ENCODE measurements around the gene IL1RAPL1.
"Not testable (repeated sequence)": the region's sequence is repeated elsewhere in the genome, so short reads cannot be mapped to it uniquely, and the experiment has no call there.

Gene IL1RAPL1

DNA sequence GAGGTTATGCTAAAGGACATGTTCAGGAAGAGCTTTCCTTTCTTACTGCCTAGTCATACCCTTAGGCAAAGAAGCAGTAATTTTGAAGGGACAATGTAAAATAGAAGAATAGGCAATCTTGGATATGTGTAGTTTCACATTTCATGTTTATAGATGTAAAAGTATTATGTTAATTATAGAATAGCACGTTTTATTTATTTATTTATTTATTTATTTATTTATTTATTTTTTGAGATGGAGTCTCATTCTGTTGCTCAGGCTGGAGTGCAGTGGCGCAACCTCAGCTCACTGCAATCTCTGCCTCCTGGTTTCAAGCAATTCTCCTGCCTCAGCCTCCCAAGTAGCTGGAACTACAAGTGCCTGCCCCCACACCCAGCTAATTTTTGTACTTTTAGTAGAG, 535.6 kb downstream of the IL1RAPL1 start:
- DNase-seq (ENCODE audit: low spot score) = not testable (repeated sequence)

DNA sequence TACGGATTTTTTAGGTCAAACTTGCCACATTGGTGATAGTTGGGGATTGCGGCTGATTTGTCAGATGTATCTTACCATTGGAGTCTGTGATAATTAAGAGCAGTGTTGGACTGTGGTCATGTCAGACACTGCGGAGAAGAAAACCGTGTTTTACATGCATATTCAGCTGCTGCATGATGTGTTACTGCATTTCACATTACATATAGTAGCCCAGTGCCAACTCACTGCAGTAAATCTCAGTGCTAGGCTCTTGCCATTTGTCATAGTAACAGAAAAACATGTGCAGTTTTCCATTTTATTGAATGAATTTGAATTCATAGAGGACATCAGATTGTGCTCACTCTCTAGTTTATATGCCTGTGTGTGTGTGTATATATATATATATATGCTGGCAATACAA, 543.7 kb downstream of the IL1RAPL1 start:
- no peak for DNase-seq (ENCODE audit: low spot score)

DNA sequence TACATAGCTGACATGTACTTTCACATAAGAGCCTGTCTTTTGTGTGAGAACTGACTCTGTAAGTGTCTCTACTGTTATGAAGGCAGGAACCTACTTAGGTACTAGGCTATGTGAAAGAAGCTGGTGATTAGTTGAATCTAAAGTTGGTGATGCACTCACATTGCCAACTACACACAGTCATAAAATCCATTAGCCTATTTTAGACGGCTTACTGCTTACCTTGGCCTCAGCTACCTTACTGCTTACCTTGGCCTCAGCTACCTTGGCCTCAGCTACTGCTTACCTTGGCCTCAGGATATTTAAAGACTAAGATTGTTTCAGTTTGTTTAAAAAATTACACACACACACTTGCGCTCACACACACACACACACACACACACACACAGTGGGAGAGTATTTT, 549.7 kb downstream of the IL1RAPL1 start:
- DNase-seq (ENCODE audit: low spot score) = no peak

DNA sequence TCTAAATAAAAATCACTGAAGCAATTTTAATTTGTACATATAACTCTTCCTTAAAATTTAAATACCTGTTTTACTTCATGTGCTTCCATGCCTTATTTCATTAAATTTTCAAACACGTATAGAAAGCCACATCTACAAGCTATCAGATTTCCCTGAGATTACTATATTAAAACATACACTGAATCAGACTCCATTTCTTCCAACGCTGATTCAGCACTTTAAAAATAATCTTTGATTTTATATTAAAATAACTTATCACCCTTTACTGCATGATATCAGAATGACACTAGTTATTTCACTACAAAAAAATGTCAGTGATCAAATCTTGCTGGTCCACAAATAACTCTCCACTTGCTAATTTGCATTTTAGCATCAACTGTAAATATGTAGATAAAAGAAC, 550.8 kb downstream of the IL1RAPL1 start:
- no peak for DNase-seq (ENCODE audit: low spot score)

DNA sequence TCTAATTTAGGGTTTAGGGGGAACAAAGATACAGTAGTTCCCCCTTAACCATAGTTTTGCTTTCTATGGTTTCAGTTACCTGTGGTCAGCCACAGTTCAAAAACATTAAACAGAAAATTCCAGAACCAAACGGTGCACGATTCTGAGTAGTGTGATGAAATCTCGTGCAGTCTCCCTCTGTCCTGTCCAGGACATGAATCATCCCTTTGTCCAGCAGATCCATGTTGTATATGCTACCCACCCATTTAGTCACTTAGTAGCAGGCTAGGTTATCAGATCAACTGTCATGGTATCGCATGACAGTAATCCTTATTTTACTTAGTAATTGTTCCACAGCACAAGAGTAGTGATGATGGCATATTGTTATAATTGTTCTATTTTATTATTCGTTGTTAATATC, 556.1 kb downstream of the IL1RAPL1 start:
- no peak for DNase-seq (ENCODE audit: low spot score)

DNA sequence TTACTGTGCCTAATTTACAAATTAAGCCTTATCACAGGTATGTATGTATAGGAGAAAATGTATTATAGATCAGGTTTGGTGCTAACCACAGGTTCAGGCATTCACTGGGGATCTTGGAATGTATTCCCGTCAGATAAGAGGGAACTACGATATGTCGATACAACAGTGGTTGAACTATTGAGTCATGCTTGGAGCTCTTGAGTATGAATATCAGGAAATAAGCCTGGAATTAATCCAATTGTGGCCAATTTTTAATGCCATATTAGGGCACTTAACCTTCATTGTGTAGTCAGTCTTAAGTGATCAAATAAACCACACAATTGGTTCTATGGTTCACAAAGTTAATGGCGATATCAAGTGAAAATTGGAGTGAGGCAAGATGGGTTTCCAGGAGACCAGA, 556.5 kb downstream of the IL1RAPL1 start:
- DNase-seq (ENCODE audit: low spot score) = no peak

DNA sequence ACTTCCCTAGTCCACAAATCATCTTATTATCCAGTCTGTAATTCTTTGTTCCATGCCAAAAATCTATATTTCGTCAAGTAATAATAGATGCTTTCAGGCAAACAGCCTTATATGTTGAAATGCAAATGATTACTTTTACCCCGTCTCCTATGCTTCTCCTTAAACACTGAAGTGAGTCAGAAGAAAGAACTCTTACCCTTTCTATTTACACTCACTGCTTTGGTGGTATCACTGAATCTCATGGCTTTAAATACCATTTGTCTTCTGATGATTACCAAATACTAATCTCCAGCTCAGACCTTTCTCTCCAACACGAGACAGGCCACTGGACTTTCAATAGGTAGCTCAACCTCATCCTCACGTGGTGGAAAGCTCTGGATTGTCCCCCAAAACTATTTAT, 558.1 kb downstream of the IL1RAPL1 start:
- no peak for DNase-seq (ENCODE audit: low spot score)

DNA sequence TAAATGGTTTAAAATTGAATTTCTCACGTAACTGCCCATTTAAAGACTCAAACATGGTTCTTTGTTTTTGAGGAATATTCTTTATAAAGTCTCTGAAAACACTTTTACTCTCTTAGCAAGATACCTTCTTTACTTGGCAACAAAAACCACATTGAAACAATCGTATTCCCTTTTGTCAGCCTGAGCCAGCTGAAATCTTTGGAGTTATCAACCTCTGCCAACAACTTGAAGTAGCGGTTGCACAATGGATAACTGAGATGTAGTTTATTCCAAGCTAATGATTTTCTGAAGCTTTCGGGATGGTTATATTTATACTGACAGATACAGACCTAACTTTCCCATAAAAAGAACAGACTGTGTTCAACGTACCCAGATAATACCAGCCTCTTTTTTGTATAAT, 561.3 kb downstream of the IL1RAPL1 start:
- DNase-seq (ENCODE audit: low spot score) = no peak

DNA sequence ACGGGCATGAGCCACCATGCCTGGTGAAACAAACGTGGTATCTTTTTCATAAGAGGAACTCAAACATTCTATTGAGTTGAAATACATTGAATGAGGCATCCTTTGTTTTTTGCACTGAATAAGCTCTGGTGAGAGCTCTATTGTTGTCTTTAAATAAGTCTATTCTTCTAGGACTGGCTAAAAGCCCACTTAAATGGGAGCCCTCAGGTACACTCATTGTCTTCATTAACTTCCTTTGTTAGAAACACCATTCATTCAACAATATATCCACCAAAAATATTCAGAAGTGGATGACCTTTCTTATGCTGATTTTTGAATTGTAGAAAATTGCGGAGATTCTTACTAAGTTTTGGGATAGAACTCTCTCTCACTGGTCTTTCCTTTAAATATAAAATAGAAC, 568.0 kb downstream of the IL1RAPL1 start:
- DNase-seq (ENCODE audit: low spot score) = no peak

DNA sequence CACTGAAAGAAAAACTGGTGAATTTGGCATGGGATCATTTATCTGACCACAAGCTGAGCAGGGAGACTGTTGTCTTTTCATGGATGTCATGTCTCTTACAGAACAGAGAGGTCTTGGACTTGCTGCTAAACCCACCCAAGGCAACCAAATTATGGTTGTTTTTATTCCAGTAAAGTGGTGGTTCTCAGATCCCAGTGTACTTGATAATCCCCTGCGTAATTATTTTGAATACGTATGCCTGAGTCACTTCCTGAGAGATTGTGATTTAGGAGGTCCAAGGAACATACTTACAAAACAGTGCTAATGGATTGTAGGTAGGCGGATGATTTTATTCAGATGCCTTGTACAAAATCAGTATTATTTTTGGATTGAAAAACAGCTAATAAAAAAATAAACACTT, 585.6 kb downstream of the IL1RAPL1 start:
- no peak for DNase-seq (ENCODE audit: low spot score)

DNA sequence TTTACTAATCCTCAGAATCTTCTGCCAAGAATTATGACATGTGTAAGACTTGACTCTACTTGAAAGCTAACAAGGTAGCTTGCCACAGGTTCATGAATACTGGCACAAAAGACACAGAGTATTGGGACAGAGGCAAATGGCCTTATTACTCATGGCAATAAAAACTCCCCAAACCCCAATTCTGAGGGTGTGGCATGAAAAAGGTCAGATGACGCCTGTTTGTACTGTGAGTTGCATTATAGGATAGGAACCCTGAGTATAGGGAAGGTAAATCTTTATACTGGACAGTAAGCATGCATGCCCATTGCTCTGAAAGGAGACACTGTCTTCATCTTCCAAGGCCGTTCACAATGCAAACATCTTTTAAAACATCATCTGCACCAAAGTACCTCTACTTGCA, 600.0 kb downstream of the IL1RAPL1 start:
- DNase-seq (ENCODE audit: low spot score) = no peak

DNA sequence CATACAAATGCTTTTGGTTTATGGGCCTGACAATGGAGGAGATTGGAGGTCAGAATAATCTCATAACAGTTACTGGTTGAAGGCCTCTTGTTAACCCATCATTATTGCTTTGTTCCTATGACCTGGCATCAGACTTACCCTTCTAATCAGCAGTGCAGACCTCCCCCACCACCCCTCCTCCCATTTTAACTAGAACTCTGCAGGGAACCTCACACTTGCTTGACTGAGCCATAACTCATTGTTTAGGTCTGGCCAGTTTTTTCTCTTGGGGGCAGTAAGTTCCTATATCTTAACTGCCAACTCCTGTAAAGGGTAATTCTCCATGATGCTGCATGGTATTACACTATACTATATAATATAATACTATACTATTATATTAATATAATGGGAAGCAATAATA, 609.3 kb downstream of the IL1RAPL1 start:
- DNase-seq (ENCODE audit: low spot score) = no peak

DNA sequence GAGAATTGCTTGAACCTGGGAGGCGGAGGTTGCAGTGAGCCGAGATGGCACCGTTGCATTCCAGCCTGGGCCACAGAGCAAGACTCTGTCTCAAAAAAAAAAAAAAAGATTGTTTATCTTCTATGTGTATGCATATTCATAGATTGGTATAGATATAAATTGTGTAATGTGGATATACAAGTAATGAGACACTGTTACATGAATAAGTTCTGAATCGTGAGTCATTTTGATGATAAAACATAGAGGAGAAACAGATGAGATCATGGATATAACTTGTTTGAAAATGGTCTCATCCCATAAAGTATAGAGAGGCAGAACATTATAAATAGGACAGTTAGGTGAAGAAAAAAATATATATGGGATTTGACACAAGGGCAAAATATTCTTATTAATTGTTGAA, 628.0 kb downstream of the IL1RAPL1 start:
- DNase-seq (ENCODE audit: low spot score) = no peak

DNA sequence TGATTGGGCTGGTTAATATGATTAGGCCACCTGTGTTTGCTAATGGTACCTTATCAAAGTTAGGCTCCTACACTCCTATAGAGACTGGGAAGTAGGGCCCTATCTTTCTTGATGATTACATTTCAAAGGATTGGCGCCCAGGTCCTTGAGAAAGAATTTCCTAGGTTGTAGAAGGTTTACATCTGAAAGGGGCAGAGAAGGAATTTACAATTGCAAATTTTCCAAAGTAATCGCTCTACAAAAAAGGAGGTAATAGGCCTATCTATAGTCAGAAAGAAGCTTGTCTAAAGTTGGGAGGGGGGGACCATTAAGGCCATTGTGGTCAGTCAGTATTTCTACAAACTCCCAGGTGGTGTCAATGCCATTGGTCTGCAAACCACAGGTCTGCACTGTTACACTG, 638.4 kb downstream of the IL1RAPL1 start:
- no peak for DNase-seq (ENCODE audit: low spot score)

DNA sequence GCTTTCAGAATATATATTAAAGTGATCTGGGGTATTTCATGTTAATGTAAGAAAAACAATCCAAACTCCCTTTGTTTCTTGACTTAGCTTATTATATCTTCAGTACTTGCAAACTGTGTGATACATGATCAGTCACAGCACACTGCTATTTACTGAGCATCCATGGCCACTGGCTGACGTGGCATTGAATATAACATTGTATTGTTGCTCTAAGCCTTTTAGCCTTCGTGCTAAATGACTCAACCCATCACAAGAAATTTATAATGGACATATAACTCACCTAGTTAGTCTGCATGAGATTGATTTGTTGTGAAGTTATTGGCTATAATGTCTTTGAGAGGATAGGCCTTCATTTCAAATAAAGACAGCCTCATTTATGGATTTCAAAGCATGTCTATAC, 642.6 kb downstream of the IL1RAPL1 start:
- no peak for DNase-seq (ENCODE audit: low spot score)

DNA sequence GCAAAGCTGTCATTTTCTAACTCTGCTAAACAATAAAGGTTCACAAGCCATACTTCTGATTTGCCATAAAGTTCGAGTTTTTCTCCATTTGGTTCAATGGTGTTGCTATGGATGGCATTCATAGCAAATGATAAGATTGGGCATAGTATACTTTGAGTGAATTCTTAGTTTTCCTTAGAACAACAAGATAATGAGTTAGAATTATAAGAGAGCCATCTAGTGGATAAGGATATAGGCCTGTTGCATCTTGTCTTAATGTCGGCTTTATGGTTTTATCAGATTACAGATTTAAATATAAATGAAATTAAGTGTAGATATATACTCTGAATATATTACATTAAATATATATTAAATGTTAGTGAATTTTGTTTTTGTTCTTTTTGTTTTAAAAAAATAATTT, 644.6 kb downstream of the IL1RAPL1 start:
- DNase-seq (ENCODE audit: low spot score) = peak; percentile 2

DNA sequence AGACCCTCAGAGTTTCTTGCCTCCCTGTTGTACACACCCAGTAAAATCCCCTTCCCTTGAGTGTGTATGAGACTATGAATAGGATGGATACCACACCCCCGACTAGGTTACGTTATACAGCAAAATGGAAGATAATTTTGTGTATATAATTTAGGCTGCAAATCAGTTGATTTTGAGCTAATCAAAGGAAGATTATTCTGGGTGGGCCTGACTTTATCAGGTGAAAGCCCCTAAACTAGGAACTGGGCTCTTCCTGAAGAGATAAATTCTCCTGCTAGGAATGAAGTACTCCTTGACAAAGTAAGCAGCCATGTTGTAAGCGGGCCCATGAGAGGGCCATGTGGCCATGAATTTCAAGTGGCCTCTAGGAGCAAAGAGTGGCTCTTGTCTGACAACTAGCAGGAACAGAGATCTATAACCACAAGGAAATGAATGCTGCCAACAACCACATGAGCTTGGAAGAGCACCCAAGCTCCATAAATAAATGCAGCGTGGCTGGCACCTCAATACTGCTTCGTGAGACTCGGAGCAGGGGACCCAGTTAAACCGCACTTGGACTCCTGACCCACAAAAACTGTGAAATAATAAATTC, 646.4 kb downstream of the IL1RAPL1 start:
- DNase-seq (ENCODE audit: low spot score) = no peak

DNA sequence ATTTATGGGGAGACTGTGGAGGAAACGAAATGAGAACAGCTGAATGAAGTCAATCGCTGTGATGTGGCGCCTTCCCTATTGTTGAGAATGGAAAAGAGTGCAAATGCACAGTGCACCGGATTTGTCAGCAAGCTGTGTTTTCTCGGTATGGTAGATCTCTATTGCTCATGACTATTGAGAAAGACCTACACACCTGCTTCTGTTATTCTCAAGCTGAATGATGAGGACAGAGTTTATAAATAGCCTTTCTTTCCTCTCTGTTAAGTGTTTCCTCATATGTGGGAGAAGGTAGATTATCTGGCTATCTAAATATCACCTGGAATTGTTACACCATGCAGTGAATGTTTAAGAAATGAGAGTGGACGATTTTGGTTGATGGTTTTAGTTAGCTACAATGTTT, 650.7 kb downstream of the IL1RAPL1 start:
- no peak for DNase-seq (ENCODE audit: low spot score)

DNA sequence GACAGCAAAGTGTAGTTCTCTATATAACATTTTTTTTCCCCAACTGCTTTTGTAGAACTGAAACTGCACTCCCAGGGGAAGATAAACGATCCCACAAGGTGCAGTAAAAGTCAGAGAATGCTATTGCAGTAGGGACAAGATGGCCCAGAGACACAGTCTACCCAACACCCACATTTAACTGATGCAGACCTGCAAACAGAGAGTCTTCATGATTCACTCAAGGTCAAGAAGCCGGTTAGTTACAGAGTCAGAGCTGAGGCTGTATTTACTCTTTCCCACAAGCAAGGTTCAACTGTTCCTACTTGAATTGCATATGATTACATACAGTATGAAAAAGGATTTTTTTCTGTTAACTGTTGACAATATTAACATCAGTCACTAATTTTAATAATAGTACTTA, 654.6 kb downstream of the IL1RAPL1 start:
- no peak for DNase-seq (ENCODE audit: low spot score)

DNA sequence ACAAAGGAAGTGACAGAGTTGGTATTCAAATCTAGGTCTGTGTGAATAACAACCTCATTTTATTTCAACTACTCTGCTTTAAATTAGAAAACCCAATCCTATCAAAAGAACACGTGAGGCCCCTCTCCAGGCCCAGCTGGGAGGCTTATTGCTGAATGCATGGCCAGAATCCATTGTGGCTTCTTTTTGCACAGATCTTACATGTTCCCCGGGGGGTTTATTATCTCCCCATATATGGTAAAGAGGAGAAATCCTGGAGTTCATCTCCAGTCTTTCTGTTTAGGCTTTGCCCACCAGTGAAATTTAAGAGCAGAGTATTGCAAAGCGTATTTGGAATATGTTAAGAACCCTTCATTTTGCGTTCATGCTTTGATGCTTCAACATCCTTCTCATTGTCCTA, 655.6 kb downstream of the IL1RAPL1 start:
- no peak for DNase-seq (ENCODE audit: low spot score)

DNA sequence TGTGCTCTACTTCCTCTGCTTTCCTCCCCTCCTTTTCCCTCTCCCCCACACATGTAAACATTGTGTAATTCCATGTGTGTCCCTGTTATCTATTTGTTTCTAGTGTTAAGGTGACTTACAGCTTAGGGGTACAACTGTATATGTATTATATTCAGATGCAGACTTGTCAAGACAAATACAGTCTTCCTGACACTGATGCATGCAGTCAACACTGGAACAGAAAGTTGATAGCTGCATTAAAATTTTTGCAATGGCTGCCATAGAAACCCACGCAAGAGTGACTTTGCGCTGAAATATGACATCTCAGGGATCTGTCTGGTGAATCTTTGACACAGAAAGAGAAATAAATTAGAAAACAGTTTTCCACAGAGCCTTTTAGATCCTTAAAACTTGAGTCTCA, 656.7 kb downstream of the IL1RAPL1 start:
- no peak for DNase-seq (ENCODE audit: low spot score)

DNA sequence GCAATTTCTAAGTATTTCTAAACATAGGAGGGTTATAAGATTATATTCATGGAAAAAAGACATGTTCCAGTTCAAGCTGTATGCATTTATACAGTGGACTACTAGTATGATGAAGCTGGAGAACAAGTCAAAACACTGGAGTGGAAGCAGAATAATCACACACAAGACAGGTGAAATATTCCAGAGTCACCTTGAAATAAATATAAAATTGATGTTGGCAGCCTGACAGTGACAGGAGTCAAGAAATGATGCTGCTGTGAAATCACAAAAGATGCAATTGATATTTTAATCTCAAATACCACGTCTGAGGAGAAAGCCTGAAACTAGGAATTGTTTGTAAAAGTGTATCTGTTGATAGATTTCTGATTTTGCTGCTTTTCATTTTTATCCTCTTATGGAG, 667.3 kb downstream of the IL1RAPL1 start:
- DNase-seq (ENCODE audit: low spot score) = no peak

DNA sequence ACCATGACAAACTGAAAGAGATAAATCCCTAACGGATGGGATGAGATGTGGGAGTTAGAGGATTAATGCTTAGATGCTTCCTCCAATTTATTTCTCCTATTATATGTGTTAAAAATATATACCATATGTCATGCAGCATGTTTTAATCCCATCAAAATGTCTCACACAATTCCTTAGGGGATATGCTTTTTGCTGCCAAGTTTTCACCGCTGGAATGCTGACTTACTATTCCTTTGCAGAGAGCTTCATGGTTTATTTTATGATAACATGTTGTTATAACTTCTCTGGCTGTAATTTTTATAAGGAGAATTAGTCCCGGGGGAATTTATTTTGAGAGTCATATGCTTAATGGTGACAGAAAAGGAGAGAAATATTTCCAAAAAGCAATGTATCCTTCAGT, 670.3 kb downstream of the IL1RAPL1 start:
- DNase-seq (ENCODE audit: low spot score) = no peak

DNA sequence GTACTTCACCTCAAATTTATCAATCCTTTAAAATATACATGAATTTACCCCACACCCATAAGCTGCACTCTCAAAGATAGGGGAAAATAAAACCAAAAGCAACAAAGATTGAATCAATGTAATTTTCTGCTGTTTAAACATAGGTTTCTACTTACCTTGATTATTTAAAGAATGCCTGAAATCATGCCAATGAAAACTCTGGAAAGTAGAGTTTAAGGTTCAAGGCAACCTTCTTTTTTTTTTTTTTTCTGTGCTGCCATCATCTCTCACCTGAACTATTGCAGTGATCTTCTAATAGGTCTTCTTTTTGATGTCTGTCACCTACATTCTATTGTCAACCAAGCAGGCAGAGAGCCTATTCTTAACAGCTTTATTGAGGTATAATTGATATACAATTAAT, 682.1 kb downstream of the IL1RAPL1 start:
- no peak for DNase-seq (ENCODE audit: low spot score)

DNA sequence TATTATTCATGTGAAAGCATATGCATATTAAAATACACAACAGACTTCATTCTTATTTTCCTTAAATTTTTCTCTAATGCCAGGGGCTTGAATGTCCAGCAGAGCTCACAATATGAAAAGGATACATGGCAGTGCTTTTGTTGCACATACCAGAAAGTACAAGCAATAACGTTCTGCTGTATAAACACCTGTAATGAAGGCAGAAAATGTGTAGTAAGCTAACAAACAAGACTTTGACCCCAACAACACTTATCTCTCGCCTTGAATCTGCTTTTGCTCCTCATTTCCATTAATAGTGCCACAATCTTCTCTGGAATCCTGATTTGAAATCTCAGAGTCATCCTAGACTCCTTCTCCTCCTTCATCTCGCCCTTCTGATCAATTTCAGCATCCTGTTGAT, 687.3 kb downstream of the IL1RAPL1 start:
- DNase-seq (ENCODE audit: low spot score) = no peak
